Bone marrow (tissue), 2 donors: ENCODE measurements around the gene ADAMTSL2.

Experiments
- DNase-seq, 2 donors: peaks; one replicate each; lab custom pipeline; 2025; lab: John Stamatoyannopoulos, UW

ADAMTSL2 gene

DNA sequence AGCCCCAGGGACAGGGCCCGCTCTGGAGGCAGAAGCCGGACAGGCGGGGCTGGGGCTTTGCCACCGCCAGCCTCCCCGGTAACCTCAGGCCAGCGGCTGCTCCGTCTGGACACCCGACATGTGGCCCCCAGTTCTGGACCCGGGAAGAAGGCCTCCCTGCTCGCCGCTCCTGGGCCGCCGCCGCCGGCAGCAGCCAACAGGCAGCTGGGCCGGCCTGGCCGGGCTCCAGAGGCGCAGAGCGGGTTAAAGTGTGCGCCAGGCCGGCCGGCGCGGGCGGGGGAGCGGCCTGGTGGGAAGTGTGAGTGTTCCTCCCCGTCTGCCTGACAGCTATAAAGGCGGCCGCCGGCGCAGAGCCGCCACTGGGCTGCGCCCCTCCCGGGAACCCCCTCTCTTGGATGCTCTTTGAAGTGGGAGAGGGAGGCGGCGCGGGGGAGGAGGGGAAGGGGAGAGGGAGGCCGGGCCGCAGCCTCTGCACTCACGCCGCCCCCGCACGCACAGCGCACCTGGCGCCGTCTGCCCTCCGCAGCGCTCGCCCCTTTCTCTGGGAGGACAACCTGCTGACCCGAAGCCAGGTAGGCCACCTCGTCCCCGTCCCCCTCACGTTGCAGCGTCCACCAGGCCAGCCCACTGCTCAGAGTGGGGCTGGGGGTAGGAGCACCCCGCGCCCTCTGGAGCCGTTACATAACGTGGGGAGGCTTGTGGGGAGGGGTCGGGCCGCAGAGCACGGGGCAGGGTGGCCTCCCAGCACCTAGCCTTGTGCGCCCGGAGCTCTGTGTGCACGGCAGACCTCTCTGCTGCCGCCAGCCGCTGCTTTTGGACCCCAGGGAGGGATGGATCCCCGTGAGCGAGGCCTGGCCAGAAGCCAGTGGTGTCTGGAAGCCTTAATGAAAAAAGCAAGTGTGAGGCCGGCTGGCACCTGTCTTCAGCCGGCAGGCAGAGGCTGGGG is at the start of gene ADAMTSL2:
Gene ADAMTSL2 (plus strand): TSS at position 359 of the 946 bp plus-strand sequence. CDS start 2,009 bp downstream, outside the sequence.
- no peak for DNase-seq

DNA sequence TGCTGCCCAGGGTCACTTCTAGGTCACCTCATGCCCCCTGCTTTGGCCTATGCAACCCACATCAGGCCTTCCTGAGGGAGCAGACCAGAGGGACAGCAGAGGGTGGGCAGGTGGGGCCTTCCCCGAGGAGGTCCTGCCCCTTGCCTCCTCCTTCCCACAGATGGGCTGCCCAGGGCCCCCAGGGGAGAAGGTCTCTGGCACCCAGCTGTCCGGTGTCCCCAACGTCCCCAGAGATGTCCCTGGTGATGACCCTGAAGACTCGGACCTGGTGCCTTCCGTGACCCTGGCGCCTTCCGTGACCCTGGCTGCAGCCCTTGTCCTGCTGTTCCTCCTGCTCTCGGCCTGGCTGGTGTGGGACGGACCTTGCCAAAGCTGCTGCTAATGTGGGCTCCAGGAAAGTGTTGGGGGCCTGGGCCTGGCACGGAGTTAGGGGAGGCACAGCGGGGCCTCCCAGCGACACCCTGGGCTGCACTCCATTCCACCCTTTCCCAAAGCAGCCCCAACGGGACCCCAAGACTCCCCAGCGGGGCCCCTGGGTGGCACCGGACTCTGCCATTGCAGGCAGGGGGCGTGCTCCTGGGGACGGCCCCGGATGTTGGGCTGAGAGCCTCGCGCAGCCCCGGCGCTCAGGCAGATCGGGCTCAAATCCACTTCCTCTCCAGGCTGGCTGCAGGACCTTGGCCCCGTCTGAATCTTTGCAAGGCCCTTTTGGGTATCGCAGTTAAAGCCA is 48.8 kb upstream of the ADAMTSL2 start:
- DNase-seq = peak in 1 of 2 donors; percentile 36

GRCh38 chr9:133487331-133487725 is 47.2 kb upstream of the ADAMTSL2 start:
- no peak for DNase-seq

GRCh38 chr9:133488686-133489252 is 45.7 kb upstream of the ADAMTSL2 start:
- no peak for DNase-seq

- DNase-seq = no peak
These were observed 45.0 kb upstream of the ADAMTSL2 start for GRCh38 chr9:133489253-133490190.

DNA sequence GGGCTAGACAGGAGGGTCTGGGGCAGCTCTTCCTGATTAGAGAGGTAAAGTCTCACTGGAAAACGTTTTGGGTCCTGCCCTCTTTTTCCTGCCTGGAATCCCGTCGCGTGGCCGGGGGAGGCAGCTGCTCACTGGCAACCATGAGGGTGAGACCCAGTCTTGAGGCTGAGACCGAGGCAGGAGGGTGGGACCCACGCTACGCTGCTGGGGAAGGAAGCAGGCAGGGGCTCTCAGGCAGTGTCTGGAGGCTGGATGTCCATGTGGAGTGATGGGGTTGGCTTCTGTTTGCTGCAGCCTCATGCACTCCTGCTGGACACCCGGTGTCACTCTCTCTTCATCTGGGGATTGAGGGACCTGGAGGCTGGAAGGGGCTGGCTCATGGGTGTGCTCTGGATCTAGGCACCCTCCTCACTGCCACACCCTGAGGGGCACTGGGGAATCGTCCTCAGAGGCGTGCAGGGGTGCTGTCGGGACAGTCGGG is 44.3 kb upstream of the ADAMTSL2 start:
- DNase-seq = no peak

DNA sequence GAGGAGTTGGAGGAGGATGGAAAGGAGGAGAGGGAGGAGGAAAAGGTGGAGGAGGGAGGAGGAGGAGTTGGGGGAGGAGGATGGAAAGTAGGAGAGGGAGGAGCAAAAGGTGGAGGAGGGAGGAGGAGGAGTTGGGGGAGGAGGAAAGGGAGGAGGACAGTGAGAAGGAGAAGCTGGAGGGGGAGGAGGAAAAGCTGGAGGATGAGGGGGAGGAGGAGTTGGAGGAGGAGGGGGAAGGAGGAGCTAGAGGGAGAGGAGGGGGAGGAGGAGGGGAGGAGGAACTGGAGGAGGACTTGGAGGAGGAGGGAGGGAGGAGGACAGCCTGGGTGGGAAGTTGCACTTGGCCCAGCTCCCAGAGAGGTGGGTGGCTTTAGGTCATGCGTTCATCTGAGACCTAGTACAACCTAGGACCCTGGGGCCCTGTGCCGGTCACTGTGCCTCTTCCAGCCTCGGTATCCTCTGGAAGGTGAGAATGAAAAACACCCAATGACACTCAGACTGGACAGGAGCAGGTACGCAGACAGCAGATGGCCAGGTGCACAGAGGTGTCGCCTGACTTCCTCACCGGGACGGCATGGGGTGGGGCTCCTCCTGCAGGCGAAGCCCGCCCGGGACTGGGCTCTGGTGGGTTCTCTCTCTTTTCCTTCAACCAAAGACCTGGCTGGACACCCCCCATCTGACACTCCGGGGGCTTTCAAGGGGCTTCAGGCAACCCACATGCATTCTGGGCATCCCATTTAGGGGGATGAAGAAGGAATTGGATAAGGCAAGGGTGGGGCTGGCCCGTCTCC is 43.4 kb upstream of the ADAMTSL2 start:
- DNase-seq = no peak

DNA sequence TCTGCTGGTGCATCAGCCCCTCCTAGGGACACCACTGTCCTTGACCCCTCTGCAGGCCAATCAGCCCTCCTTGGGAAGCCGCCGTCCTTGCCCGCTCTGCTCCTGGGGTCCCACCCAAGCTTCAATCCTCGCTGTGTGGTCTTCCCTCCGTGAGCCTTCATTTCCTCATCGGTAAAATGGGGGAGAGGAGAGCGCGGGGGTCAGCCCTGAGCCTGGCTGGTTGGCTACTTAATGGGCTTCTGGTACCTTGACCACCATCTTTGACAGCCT is 42.9 kb upstream of the ADAMTSL2 start:
- DNase-seq = no peak

DNA sequence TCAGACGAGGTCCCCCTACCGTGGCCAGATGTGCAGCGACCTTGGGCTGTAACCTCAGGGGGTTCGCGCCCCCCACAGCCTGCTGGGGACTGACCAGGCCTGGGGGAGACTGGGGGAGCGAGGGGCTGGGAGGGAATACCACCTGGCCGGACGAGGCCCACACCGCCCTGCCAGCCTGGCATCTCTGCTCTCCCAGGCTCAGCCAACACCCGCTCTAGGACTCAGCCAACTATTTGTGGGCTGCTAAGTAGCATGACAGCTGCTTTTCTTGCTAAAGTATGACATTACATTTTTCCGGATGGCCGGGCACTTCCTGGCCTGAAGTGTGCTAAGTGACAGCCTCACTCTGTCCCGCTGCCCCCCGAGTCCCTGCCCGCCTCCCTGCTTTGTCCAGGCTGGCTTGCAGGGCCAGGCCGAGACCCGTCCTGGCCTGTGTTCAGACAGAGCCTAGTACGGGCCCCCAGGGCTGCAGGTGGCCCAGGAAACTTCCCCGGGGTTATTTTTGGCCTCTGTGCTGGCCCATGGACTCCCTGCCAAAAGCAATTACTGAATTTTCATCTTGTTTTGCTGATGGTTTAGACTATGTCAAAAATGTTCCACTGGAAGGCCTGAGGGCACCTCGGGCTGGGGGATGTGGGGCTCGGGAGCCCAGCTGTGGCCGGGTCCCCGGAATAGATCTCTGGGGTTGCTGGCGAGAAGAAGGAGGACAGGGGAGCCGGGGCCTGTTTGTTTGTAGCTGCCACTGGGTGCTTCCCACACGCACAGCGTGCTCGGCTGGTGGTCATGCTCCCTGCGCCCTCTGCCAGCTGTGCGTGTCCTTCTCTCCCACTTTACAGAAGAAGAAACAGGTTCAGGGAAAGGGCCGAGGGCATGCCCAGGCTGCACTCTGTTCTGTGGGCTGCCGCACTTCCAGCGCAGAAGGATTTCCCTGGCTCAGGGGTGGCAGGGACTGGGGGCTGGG is 42.2 kb upstream of the ADAMTSL2 start:
- DNase-seq = no peak

- DNase-seq = no peak
These were observed 41.1 kb upstream of the ADAMTSL2 start for GRCh38 chr9:133493428-133493827.

GRCh38 chr9:133493845-133494540 is 40.5 kb upstream of the ADAMTSL2 start:
- DNase-seq = no peak

- no peak for DNase-seq
These were observed 39.7 kb upstream of the ADAMTSL2 start for GRCh38 chr9:133494636-133495326.

DNA sequence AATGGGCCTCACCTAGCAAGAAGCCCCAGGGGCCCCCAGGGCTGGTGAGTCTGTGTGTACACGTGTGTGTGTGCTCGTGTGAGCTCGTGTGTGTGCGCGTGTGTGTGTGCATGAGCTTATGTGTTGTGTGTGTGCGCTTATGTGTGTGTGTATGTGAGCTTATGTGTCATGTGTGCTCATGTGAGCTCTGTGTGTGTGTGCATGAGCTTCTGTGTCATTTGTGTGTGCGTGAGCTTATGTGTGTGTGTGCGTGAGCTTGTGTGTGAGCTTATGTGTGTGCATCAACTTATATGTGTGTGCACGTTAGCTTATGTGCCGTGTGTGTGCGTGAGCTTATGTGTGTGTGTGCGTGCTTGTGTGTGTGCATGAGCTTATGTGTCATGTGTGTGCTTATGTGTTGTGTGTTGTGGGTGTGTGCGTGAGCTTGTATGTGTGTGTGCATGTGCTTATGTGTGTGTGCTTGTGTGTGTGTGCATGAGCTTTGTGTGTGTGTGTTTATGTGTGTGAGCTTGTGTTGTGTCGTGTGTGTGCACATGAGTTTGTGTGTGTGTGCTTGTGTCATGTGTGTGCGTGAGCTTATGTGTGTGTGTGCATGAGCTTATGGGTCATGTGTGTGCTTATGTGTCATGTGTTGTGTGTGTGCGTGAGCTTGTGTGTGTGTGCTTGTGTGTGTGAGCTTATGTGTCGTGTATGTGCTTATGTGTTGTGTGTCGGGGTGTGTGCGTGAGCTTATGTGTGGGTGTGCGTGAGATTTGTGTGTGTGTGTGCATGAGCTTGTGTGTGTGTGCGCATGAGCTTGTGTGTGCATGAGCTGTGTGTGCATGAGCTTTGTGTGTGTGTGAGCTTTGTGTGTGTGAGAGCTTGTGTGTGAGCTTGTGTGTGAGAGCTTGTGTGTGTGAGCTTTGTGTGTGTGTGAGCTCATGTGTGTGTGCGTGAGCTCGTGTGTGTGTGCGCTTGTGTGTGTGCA is 38.9 kb upstream of the ADAMTSL2 start:
- no peak for DNase-seq

GRCh38 chr9:133496861-133497842 is 37.4 kb upstream of the ADAMTSL2 start:
- no peak for DNase-seq

DNA sequence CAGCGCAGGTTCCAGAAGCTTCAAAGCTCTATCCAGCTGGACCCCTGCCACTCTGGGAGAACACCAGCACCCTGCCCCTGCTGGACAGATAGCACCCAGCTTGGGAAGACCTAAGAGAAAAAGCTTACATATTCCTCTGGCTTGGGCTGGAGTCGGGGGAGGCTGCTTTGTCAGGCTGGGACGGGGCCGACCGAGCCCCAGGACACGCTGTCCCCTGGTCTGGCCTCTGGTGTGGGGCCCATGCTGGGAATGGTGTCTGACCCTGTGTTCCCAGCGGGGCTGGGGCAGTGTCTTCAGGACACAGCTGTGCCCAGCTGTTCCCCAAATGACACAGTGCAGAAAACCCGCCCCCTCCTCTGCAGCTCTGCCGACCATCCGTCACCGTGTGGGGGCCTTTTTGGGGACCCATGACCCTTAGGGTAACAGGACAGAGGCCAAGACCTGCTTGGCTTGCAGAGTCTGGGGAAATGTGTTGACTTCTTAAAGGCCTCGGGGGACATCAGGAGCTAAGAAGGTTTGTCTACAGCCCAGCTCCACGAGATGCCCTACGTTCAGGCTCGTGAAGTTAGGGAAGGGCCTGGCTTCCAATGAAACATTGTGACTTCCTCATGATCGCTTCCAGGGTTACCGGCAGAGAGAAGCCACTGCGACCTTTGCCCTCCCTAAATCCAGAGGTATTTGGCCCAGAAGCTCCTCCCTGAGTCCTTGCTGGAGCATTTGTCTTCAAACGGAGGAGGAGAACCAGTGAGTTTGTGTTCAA is 35.2 kb upstream of the ADAMTSL2 start:
- no peak for DNase-seq
